Measurements from ENCODE around the gene OTOS.

DNA sequence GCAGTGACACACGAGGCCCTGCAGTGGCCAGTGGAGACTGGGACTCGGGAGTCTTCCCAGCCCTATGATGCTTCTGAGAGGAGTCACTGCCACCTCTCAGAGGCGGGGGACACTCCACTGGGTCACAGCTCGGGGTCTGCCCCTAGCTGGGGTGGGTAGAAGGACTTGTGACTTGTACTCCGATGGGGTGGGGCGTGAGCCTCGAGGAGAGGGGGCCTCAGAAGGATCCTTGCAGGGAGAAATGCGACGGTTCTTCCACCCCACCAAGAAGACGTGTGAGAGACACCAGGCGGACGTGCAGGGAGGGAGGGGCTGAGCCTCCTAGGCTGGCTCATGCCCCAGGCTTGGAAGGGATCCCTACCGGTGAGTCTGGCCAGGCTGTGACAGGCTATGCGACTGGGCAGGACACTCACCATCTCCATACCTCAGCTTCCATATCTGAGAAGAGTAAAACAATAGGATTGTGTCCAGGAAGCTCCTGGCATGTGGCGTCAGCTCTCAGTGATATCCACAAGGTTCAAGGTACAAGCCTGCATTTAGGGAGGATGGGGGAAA is 11.1 kb upstream of the OTOS start:
- TF ChIP-seq, protein P1, sequence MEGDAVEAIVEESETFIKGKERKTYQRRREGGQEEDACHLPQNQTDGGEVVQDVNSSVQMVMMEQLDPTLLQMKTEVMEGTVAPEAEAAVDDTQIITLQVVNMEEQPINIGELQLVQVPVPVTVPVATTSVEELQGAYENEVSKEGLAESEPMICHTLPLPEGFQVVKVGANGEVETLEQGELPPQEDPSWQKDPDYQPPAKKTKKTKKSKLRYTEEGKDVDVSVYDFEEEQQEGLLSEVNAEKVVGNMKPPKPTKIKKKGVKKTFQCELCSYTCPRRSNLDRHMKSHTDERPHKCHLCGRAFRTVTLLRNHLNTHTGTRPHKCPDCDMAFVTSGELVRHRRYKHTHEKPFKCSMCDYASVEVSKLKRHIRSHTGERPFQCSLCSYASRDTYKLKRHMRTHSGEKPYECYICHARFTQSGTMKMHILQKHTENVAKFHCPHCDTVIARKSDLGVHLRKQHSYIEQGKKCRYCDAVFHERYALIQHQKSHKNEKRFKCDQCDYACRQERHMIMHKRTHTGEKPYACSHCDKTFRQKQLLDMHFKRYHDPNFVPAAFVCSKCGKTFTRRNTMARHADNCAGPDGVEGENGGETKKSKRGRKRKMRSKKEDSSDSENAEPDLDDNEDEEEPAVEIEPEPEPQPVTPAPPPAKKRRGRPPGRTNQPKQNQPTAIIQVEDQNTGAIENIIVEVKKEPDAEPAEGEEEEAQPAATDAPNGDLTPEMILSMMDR (IDR thresholded peaks at IDR 0.05; ENCODE audit: low read depth, low read length, missing input control): no peak
- TF ChIP-seq TAF1 (conservative IDR thresholded peaks at IDR 0.05) (no peak), RAD21 (IDR thresholded peaks at IDR 0.05) (no peak), GABPA (IDR thresholded peaks at IDR 0.05 in 1 of 2, conservative IDR thresholded peaks at IDR 0.05 in 1 of 2) (no peak), SP1 (IDR thresholded peaks at IDR 0.05) (no peak), JUND (IDR thresholded peaks at IDR 0.05) (no peak)
- TF ChIP-seq, protein P2, sequence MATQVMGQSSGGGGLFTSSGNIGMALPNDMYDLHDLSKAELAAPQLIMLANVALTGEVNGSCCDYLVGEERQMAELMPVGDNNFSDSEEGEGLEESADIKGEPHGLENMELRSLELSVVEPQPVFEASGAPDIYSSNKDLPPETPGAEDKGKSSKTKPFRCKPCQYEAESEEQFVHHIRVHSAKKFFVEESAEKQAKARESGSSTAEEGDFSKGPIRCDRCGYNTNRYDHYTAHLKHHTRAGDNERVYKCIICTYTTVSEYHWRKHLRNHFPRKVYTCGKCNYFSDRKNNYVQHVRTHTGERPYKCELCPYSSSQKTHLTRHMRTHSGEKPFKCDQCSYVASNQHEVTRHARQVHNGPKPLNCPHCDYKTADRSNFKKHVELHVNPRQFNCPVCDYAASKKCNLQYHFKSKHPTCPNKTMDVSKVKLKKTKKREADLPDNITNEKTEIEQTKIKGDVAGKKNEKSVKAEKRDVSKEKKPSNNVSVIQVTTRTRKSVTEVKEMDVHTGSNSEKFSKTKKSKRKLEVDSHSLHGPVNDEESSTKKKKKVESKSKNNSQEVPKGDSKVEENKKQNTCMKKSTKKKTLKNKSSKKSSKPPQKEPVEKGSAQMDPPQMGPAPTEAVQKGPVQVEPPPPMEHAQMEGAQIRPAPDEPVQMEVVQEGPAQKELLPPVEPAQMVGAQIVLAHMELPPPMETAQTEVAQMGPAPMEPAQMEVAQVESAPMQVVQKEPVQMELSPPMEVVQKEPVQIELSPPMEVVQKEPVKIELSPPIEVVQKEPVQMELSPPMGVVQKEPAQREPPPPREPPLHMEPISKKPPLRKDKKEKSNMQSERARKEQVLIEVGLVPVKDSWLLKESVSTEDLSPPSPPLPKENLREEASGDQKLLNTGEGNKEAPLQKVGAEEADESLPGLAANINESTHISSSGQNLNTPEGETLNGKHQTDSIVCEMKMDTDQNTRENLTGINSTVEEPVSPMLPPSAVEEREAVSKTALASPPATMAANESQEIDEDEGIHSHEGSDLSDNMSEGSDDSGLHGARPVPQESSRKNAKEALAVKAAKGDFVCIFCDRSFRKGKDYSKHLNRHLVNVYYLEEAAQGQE (IDR thresholded peaks at IDR 0.05): no peak
- TF ChIP-seq, protein P3, sequence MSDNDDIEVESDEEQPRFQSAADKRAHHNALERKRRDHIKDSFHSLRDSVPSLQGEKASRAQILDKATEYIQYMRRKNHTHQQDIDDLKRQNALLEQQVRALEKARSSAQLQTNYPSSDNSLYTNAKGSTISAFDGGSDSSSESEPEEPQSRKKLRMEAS (IDR thresholded peaks at IDR 0.05): no peak
- TF ChIP-seq, protein P4, sequence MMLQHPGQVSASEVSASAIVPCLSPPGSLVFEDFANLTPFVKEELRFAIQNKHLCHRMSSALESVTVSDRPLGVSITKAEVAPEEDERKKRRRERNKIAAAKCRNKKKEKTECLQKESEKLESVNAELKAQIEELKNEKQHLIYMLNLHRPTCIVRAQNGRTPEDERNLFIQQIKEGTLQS (IDR thresholded peaks at IDR 0.05): no peak

Measured in liver (tissue), 3 donors.